22Rv1 (cell line): Measurements from ENCODE around the gene CHRM3.

Source experiments
- CTCF ChIP-seq: fragments of 450-650 bp; IDR thresholded peaks from 2 replicates; pipeline ENCODE4 v1.5.1; 2017; ENCODE audit warnings: mild to moderate bottlenecking
- ZFX ChIP-seq: fragments of 450-650 bp; IDR thresholded peaks from 2 replicates; pipeline ENCODE4 v1.6.1; 2017; ENCODE audit warnings: antibody characterized with exemption, borderline replicate concordance

- TF ChIP-seq ZFX (no peak), CTCF (peak; percentile 73)
Observed at GRCh38 chr1:239386453-239387303, at the start of gene CHRM3.
